GM19467 (cell line): ENCODE results near the gene FAM186B.

ENCODE experiments used
- ATAC-seq: cut with Tn5 transposase; IDR thresholded peaks from one replicate; pipeline ENCODE4 v1.9.1; 2021; ENCODE audit warnings: mild to moderate bottlenecking, moderate library complexity; ENCODE audit not compliant: unreplicated experiment

The FAM186B gene

GRCh38 chr12:49577589-49578315, 27.7 kb downstream of the FAM186B start:
- ATAC-seq = no peak

GRCh38 chr12:49568442-49569162, 36.8 kb downstream of the FAM186B start:
- ATAC-seq = peak; percentile 15

GRCh38 chr12:49567611-49568441, 37.6 kb downstream of the FAM186B start, which contains the start of gene MCRS1:
Gene MCRS1, minus strand, starts transcription at chr12:49568142. Its CDS starts 1,411 bp downstream, at chr12:49566731.
- peak; percentile 68 for ATAC-seq

GRCh38 chr12:49567302-49567610, 38.2 kb downstream of the FAM186B start:
- no peak for ATAC-seq

DNA sequence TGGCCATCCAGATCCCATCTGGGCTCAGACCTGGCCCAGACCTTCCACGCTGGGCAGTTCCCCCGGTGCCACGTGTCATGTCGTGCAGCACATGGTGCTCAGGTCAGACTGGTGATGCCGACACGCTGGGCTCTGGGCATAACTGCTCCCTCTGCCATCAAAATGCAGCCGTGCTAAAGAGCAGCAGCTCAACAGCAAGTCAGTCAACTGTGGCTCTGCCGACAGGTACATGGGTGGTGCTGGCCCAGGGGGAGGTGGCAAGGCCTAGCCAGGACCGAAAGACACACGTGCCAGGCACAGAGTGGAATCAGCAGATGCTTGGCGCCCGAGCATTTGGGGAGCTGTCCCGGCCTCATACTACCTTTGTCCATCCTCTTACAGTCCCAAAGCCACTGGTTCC, 39.1 kb downstream of the FAM186B start:
- ATAC-seq = no peak

- ATAC-seq = no peak
Measured at GRCh38 chr12:49565406-49566265, 39.8 kb downstream of the FAM186B start.

GRCh38 chr12:49564686-49565405, 40.6 kb downstream of the FAM186B start:
- ATAC-seq = no peak

- no peak for ATAC-seq
Measured at GRCh38 chr12:49563951-49564685, 41.3 kb downstream of the FAM186B start.

- ATAC-seq = no peak
Measured at GRCh38 chr12:49562831-49563230, 42.6 kb downstream of the FAM186B start.

- ATAC-seq = no peak
Measured at GRCh38 chr12:49562233-49562632, 43.2 kb downstream of the FAM186B start.

GRCh38 chr12:49560695-49561094, 44.7 kb downstream of the FAM186B start:
- no peak for ATAC-seq

GRCh38 chr12:49559011-49559675, 46.3 kb downstream of the FAM186B start:
- no peak for ATAC-seq

- no peak for ATAC-seq
Measured at GRCh38 chr12:49558526-49558925, 46.9 kb downstream of the FAM186B start.

- no peak for ATAC-seq
Measured at GRCh38 chr12:49557917-49558215, 47.6 kb downstream of the FAM186B start.

- no peak for ATAC-seq
Measured at GRCh38 chr12:49557187-49557916, 48.1 kb downstream of the FAM186B start.

GRCh38 chr12:49556391-49557186, 48.9 kb downstream of the FAM186B start:
- no peak for ATAC-seq

DNA sequence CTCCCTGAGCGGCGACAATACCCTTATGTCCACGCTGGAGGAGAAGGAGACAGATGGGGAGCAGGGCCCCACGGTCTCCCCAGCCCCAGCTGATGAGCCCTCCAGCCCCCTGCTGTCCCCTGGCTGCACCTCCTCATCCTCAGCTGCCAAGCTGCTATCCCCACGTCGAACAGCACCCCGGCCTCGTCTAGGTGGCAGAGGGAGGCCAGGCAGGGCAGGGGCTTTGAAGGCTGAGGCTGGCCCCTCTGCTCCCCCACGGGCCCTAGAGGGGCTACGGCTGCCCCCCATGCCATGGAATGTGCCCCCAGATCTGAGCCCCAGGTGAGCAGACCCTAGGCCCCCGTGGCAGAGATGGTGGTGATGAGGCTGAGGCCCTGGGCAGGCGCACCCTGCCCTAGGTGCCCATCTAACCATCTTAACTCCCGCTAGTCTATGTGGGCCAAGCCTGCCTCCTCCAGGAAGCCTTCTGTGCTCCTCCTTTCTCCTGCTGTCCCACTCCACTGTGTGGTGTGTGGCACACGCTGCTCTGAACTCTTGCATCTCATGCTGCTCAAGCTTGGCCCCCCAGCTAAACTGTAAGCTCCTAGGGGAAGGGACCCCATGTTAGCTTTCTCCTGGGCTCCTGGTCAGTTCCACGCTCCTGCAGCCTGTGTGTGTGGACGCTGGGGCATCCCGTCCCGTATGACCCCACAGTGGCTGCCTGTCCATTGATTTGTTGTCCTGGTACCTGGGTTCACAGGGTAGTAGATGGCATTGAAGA, 49.6 kb downstream of the FAM186B start:
- ATAC-seq = no peak
